Mucosa of rectum (tissue), 2 donors: ENCODE data around the gene CHST4.
"Not testable (repeated sequence)": the region's sequence is repeated elsewhere in the genome, so short reads cannot be mapped to it uniquely, and the experiment has no call there.

Source experiments
- H3K27ac ChIP-seq, 2 donors: one replicate each; pipeline ENCODE4 v1.7.0; 2013; ENCODE audit warnings: inconsistent platforms in 2 of 2, low read depth in 2 of 2, low read length in 2 of 2
- H3K27me3 ChIP-seq, 2 donors: one replicate each; pipeline ENCODE4 v1.7.0; 2013; ENCODE audit warnings: low read length in 2 of 2; ENCODE audit not compliant: control insufficient read depth in 2 of 2, insufficient read depth in 2 of 2
- H3K36me3 ChIP-seq, 2 donors: one replicate each; pipeline ENCODE4 v1.7.0; 2013; ENCODE audit warnings: low read length in 2 of 2; ENCODE audit not compliant: control insufficient read depth in 2 of 2, insufficient read depth in 2 of 2
- H3K4me1 ChIP-seq, 2 donors: one replicate each; pipeline ENCODE4 v1.7.0; 2013; ENCODE audit warnings: low read length in 2 of 2, mild to moderate bottlenecking in 1 of 2; ENCODE audit not compliant: control insufficient read depth in 2 of 2, insufficient read depth in 2 of 2
- H3K4me3 ChIP-seq, 2 donors: one replicate each; pipeline ENCODE4 v1.7.0; 2013; ENCODE audit warnings: low read length in 2 of 2
- H3K9ac ChIP-seq, 2 donors: one replicate each; pipeline ENCODE4 v1.7.0; 2013; ENCODE audit warnings: low read length in 2 of 2, low read depth in 1 of 2, mild to moderate bottlenecking in 1 of 2
- H3K9me3 ChIP-seq, 2 donors: one replicate each; pipeline ENCODE4 v1.7.0; 2013; ENCODE audit warnings: low read length in 2 of 2; ENCODE audit not compliant: control insufficient read depth in 2 of 2
- donor health status: healthy.
- donor health status: Normal muscosa, but diverticular disease.

CHST4 gene

DNA sequence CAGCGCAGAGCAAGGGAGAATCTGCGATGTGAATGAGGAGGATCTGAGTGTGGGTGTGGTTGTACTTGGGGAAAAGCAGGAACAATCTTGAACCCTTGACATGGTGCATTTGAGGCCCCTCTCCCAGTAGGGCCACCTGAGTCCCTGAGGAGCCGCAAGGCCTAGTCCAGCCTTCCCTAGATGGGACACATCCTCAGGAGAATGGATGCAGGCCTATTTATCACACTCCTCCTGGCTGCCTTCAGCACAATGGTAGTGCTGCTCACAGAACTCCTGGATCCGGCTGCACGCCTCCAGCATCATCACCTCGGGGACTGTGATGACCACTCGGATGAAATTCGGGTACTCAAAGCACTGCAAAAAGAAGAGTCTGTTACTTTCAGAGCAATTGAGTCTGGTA lies 41.7 kb downstream of the CHST4 start:
- H3K27ac ChIP-seq: peak overlapping the region in 1 of 2 donors; percentile 23
- no peaks in the 10 kb centered on the region for H3K36me3 ChIP-seq
- no peaks in the 10 kb centered on the region for H3K27me3 ChIP-seq
- peaks cover 12 to 18% of the 10 kb centered on the region in 2 donors for H3K4me1 ChIP-seq
- no peak overlapping the region for H3K9ac ChIP-seq
- no peaks in the 10 kb centered on the region for H3K9me3 ChIP-seq
- no peak overlapping the region for H3K4me3 ChIP-seq

DNA sequence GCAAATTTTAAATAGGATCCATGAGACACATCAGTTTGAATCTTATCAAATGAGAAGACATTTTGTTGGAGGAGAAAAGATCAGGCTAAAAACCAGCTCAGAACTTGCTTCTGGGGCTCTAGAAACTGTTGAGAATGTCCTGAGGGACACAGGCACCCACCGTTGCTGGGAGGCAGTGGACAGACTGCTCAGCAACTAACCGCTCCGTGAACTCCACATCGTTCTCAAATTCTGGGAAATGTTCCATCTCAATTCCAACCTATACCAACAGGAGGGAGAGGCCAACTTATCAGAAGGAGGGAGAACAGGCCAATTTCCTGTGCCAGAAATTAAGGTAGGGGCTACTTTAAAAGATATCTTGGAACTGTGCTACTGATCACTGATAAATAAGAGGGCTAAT lies 42.3 kb downstream of the CHST4 start:
- H3K4me1 ChIP-seq: peaks cover 12 to 18% of the 10 kb centered on the region in 2 donors
- no peaks in the 10 kb centered on the region for H3K36me3 ChIP-seq
- peak overlapping the region in 1 of 2 donors; percentile 43 for H3K27ac ChIP-seq
- H3K9ac ChIP-seq: no peak overlapping the region
- no peaks in the 10 kb centered on the region for H3K27me3 ChIP-seq
- H3K4me3 ChIP-seq: no peak overlapping the region
- no peaks in the 10 kb centered on the region for H3K9me3 ChIP-seq

DNA sequence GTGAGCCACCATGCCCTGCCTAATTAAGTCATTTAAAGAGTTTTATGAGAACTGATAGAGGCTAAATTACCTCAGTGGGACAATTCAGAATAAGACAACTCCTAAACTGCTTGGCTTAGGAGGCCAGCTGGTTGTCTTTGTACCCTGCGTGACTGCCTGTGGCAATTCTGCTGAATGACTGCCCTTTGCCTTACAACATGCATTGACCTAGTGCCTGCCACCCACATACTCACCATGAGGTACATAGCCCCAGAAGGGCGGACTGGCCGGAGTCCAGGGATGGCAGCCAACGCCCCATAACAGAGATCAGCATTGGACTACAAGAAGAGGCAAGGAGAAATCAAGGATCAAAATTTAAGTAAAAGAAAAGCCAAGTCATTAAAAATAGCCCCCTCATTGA lies 43.4 kb downstream of the CHST4 start:
- Histone ChIP-seq H3K9ac (no peak overlapping the region), H3K27ac (peak overlapping the region; percentile 49 to 61)

DNA sequence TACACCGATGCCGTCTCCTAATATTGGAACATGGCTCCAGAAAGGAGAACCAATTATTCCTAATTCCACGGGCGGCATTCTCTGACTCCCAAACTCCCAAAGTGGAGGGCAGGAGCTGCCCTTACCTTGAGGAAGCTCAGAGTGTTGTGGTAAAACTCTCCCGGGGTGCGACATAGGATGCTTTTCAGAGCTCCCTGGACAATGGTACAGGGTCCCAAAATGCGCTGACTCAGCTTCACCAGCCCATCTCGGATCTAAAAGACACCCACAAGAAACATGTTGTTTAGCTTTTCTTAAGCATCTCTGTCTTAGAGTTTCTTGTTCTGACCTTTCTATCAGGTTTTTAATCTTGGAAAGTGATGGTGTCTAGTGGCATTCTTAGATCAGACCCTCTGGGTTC lies 43.9 kb downstream of the CHST4 start:
- Histone ChIP-seq H3K27ac (peak overlapping the region; percentile 11 to 61), H3K4me3 (no peak overlapping the region), H3K4me1 (peaks cover 11 to 12% of the 10 kb centered on the region in 2 donors), H3K27me3 (no peaks in the 10 kb centered on the region), H3K9me3 (no peaks in the 10 kb centered on the region), H3K9ac (no peak overlapping the region), H3K36me3 (no peaks in the 10 kb centered on the region)

More for the DNA sequence above, 43.4 kb downstream of the CHST4 start:
- peaks cover 11 to 12% of the 10 kb centered on the region in 2 donors for H3K4me1 ChIP-seq
- no peaks in the 10 kb centered on the region for H3K27me3 ChIP-seq
- no peaks in the 10 kb centered on the region for H3K36me3 ChIP-seq
- no peak overlapping the region for H3K4me3 ChIP-seq
- H3K9me3 ChIP-seq: no peaks in the 10 kb centered on the region

DNA sequence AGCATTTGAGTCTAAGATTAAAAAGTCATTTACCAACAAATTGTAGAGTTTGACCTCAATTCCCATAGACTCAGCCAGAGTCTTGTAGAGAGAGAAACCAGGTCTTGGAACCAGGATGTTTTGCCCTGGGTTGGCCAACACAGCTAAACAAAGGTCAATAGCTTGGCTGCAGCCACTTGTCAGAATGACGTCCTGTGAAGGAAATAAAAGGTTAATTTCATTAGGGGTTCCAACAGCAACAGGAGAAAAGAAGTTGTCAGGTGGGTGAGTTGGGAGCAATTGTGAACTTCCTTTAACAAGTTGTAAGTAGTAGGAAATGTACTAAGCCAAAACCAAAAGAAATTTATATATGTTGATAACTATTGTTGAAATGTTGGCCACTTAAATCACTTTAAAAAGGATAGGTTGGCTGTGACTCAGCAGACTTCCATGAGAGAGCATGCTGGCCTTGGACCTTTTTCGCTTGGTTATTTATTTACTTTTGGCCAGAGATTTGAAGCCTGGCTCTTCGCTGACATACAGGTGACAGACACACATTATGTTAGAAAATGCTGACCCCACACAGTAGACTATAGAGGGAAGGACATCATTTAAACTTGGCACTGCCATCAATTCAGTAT lies 46.4 kb downstream of the CHST4 start:
- no peaks in the 10 kb centered on the region for H3K36me3 ChIP-seq
- H3K9ac ChIP-seq: no peak overlapping the region
- no peak overlapping the region for H3K4me3 ChIP-seq
- H3K4me1 ChIP-seq: peaks cover 3 to 4% of the 10 kb centered on the region in 2 donors
- H3K27me3 ChIP-seq: peaks cover 3% of the 10 kb centered on the region in 2 donors
- no peaks in the 10 kb centered on the region for H3K9me3 ChIP-seq
- H3K27ac ChIP-seq: peak overlapping the region; percentile 34 to 39

DNA sequence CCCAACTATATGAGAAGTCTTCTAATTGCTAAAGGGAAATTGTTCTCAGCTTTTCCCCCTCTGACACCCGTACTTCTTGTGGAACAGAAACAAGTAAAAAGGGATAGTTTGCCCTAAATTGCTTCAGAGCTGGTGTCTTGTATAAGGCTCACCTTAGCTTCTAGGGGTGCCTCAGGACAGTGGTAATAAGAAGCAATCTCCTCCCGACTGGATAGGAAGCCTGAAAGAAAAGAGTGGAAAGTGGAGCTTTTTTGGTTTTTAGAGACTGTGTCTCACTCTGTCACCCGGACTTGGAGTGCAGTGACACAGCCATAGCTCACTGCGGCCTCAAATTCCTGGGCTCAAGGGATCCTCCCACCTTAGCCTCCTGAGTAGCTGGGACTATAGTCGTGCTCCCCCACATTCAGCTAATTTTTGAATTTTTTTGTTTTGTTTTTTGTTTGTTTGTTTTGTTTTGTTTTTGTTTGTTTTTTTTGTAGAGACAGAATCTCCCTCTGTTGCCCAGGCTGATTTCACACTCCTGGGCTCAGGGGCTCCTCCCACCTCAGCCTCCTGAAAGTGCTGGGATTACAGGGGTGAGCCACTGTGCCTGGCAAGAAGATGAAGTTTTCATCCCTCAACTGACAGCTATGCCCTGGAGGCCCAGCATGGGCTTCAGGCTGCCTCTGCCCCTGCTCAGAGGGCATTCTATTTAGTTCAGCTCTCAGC lies 47.3 kb downstream of the CHST4 start:
- H3K9ac ChIP-seq: no peak overlapping the region
- H3K27ac ChIP-seq: peak overlapping the region in 1 of 2 donors; percentile 39
- H3K4me1 ChIP-seq: peaks cover 3 to 4% of the 10 kb centered on the region in 2 donors
- H3K9me3 ChIP-seq: no peaks in the 10 kb centered on the region
- no peak overlapping the region for H3K4me3 ChIP-seq
- no peaks in the 10 kb centered on the region for H3K36me3 ChIP-seq
- peaks cover 3% of the 10 kb centered on the region in 2 donors for H3K27me3 ChIP-seq

DNA sequence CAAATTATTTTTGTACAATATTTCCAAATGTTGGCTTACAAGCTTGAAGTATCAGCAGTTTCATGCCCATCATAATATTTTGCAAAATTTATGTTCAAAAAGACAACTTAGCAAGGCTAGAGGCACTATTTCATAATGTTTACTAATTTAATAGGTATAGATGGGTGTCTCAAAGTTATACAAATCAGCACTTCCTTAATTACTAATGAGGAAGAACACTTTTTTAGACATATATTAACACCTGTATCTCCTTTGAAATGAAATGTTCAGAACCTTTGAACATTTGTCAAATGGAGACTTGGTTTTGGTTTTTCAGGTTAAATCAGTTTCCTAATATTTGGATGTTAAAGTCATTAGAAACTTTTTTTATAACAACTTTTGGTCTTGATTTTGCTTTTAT lies 48.5 kb downstream of the CHST4 start:
- H3K9ac ChIP-seq: no peak overlapping the region
- H3K27ac ChIP-seq: no peak overlapping the region
- H3K4me1 ChIP-seq: peaks cover 3 to 4% of the 10 kb centered on the region in 2 donors
- no peaks in the 10 kb centered on the region for H3K9me3 ChIP-seq
- peaks cover 3% of the 10 kb centered on the region in 2 donors for H3K27me3 ChIP-seq
- no peak overlapping the region for H3K4me3 ChIP-seq
- H3K36me3 ChIP-seq: no peaks in the 10 kb centered on the region

DNA sequence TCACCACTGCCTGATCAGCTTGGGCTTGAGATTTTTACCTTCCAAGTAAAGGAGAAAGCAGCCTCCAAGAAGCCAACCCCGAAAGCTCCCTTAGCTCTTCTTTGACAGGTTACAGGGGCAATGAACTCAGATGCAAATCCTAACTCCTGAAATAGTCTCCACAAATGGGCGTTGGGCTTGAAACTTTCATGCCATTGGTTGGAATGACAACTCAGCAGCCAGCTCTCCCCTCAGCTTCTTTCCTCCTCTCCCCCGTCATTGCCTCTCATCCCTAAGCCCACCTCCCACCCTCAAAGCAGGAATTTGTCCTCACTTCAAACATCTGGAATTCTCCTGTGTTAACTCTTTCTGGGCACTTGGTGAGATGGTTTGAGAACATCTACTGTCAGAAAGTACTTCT lies 50.7 kb downstream of the CHST4 start, which contains the start of gene TAT:
Gene TAT (minus strand): TSS at position 122 of the 400 bp plus-strand sequence. CDS start 677 bp downstream, outside the sequence.
- H3K9me3 ChIP-seq: no peaks in the 10 kb centered on the region
- H3K27ac ChIP-seq: no peak within 1 kb of the TSS
- no peaks in the 10 kb centered on the region for H3K4me1 ChIP-seq
- no peak within 1 kb of the TSS for H3K4me3 ChIP-seq
- no peak within 1 kb of the TSS for H3K9ac ChIP-seq
- no peaks in the 10 kb centered on the region for H3K36me3 ChIP-seq
- H3K27me3 ChIP-seq: peaks cover 3% of the 10 kb centered on the region in 2 donors

DNA sequence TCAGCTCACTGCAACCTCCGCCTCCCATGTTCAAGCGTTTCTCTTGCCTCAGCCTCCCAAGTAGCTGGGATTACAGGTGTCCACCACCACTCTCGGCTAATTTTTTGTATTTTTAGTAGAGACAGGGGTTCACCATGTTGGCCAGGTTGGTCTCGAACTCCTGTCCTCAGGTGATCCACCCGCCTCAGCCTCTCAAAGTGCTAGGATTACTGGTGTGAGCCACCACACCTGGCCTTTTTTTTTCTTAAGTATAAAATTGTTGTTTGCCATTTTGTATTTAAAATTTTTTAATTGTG lies 56.3 kb downstream of the CHST4 start:
- not testable (repeated sequence) for H3K4me3 ChIP-seq, H3K9ac ChIP-seq, H3K36me3 ChIP-seq, H3K27me3 ChIP-seq, H3K4me1 ChIP-seq, H3K9me3 ChIP-seq, H3K27ac ChIP-seq

DNA sequence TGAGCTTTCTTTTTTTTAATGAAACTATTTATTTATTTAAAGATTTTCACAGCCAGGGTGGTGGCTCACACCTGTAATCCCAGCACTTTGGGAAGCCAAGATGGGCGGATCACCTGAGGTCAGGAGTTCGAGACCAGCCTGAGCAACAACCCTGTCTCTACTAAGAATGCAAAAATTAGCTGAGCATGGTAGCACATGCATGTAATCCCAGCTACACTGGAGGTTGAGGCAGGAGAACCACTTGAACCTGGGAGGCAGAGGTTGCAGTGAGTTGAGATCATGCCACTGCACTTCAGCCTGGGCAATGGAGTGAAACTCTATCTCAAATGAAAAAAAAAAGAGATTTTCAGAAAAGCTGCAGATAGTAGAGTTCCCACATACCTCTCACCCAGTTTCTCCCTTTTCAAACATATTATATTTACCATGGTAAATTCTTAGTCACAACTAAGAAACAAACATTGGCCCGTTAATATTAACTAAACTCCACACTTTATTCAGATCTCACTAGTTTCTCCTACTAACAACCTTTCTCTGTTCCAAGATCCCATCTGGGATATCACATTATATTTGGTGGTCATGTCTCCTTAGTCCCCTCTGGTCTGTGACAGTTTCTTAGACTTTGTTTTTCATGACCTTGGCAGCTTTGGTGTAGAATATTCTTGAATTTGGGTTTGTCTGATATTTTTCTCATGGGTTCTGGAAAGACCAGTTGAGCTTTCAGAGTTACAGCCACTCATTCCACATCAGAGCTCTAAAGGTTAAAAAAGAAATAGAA lies 58.5 kb downstream of the CHST4 start:
- Histone ChIP-seq H3K27ac (no peak overlapping the region), H3K4me1 (no peaks in the 10 kb centered on the region), H3K9me3 (no peaks in the 10 kb centered on the region), H3K9ac (no peak overlapping the region), H3K27me3 (no peaks in the 10 kb centered on the region), H3K4me3 (no peak overlapping the region), H3K36me3 (no peaks in the 10 kb centered on the region)
